SK-N-SH (cell line): ENCODE results near the gene HSPG2. TPM values are rescaled to one million over a fixed set of nuclear protein-coding genes. Genes with fewer than 3 reads are reported as not detected.

Source experiments
- CTCF ChIA-PET: fragments of 300-600, 350-600 bp; formaldehyde crosslinking; extraction: SDS; loops from one replicate; lab custom pipeline; 2021; lab: Yijun Ruan, JAX
- POLR2A ChIA-PET: fragments of 350-600 bp; sonication (Branson Sonifier 250); formaldehyde crosslinking; extraction: SDS; loops from one replicate; lab custom pipeline; 2020; ENCODE audit warnings: antibody characterized with exemption, inconsistent platforms; lab: Yijun Ruan, JAX
- DNase-seq: peaks from one replicate; pipeline ENCODE4 v3.0.0; 2012
- H2AFZ ChIP-seq: fragments of 200-600 bp; sonication (generic); 2 replicates; pipeline ENCODE4 v1.8.1; 2016; ENCODE audit warnings: antibody characterized with exemption, mild to moderate bottlenecking, low read depth
- H3F3A ChIP-seq: fragments of 200-600 bp; sonication (generic); replicated peaks from 2 replicates; pipeline ENCODE3; 2016; ENCODE audit warnings: antibody characterized with exemption, mild to moderate bottlenecking; ENCODE audit not compliant: insufficient read depth
- H3K27ac ChIP-seq, 2 experiments: fragments of 200-500 bp in 1 of 2; fragments of 200-600 bp in 1 of 2; sonication (Bioruptor generic) in 1 of 2; sonication (generic), shearing (Covaris generic) in 1 of 2; 2 replicates each; pipeline versions ENCODE4 v1.5.1 to v1.6.1; 2014 to 2016; ENCODE audit warnings: low read depth in 2 of 2, inconsistent platforms in 1 of 2, low read length in 1 of 2, mild to moderate bottlenecking in 1 of 2, mixed read lengths in 1 of 2
- H3K27me3 ChIP-seq: fragments of 200-600 bp; sonication (generic), shearing (Covaris generic); 2 replicates; pipeline ENCODE4 v1.6.1; 2016; ENCODE audit warnings: mixed run types; ENCODE audit not compliant: insufficient read depth
- H3K36me3 ChIP-seq, 2 experiments: fragments of 200-500 bp in 1 of 2; fragments of 200-600 bp in 1 of 2; sonication (Bioruptor generic) in 1 of 2; sonication (generic) in 1 of 2; replicated peaks in 1 of 2; 2 replicates each; pipeline versions ENCODE3 to v1.5.1; 2014 to 2016; ENCODE audit warnings: low read length in 1 of 2, mild to moderate bottlenecking in 1 of 2; ENCODE audit not compliant: insufficient read depth in 2 of 2, control insufficient read depth in 1 of 2
- H3K4me1 ChIP-seq, 2 experiments: fragments of 200-500 bp in 1 of 2; fragments of 200-600 bp in 1 of 2; sonication (Bioruptor generic) in 1 of 2; sonication (generic), shearing (Covaris generic) in 1 of 2; 2 replicates each; pipeline versions ENCODE4 v1.5.1 to v1.6.1; 2014 to 2016; ENCODE audit warnings: low read depth in 1 of 2, low read length in 1 of 2, mixed run types in 1 of 2; ENCODE audit not compliant: insufficient read depth in 2 of 2, control insufficient read depth in 1 of 2
- H3K4me2 ChIP-seq: fragments of 200-600 bp; sonication (generic), shearing (Covaris generic); 2 replicates; pipeline ENCODE4 v1.6.1; 2017; ENCODE audit warnings: mixed run types
- H3K4me3 ChIP-seq, 2 experiments: fragments of 200-500 bp in 1 of 2; fragments of 200-600 bp in 1 of 2; sonication (Bioruptor generic) in 1 of 2; sonication (generic), shearing (Covaris generic) in 1 of 2; 2 replicates each; pipeline versions ENCODE4 v1.5.1 to v1.8.1; 2014 to 2016; ENCODE audit warnings: low read depth in 2 of 2, inconsistent platforms in 1 of 2, low read length in 1 of 2, mild to moderate bottlenecking in 1 of 2, mixed read lengths in 1 of 2, moderate library complexity in 1 of 2
- H3K79me2 ChIP-seq: fragments of 200-600 bp; sonication (generic); 2 replicates; pipeline ENCODE4 v1.8.1; 2017; ENCODE audit warnings: mild to moderate bottlenecking; ENCODE audit not compliant: insufficient read depth
- H3K9ac ChIP-seq: fragments of 200-600 bp; sonication (generic); 2 replicates; pipeline ENCODE4 v1.6.1; 2017; ENCODE audit warnings: mixed run types
- H3K9me2 ChIP-seq: fragments of 200-600 bp; sonication (generic); 2 replicates; pipeline ENCODE4 v1.6.1; 2017; ENCODE audit warnings: mixed run types
- H3K9me3 ChIP-seq: fragments of 200-600 bp; sonication (generic); 2 replicates; pipeline ENCODE4 v1.6.1; 2017; ENCODE audit warnings: mixed run types, mild to moderate bottlenecking, moderate library complexity
- H4K20me1 ChIP-seq: fragments of 200-600 bp; sonication (generic); 2 replicates; pipeline ENCODE4 v1.6.1; 2017; ENCODE audit warnings: mild to moderate bottlenecking, mixed run types; ENCODE audit not compliant: insufficient read depth
- ELF1 ChIP-seq: IDR thresholded peaks from 2 replicates; pipeline ENCODE4 v1.4.0; 2012
- FOXM1 ChIP-seq: IDR thresholded peaks from 2 replicates; pipeline ENCODE4 v1.4.0; 2012; ENCODE audit warnings: low read depth, mild to moderate bottlenecking
- GATA2 ChIP-seq: sonication (generic); formaldehyde crosslinking; IDR thresholded peaks from 2 replicates; pipeline ENCODE4 v1.5.0; 2020; ENCODE audit warnings: mild to moderate bottlenecking, missing genetic modification reagents
- JUND ChIP-seq: IDR thresholded peaks from 2 replicates; pipeline ENCODE4 v1.4.0; 2012
- MXI1 ChIP-seq: IDR thresholded peaks from 2 replicates; pipeline ENCODE4 v1.6.1; 2012; ENCODE audit warnings: mild to moderate bottlenecking, low read depth, low read length, improper control_type of control experiment
- POLR2AphosphoS5 ChIP-seq: IDR thresholded peaks from 2 replicates; pipeline ENCODE4 v1.6.1; 2012; ENCODE audit warnings: low read depth, low read length
- REST ChIP-seq: IDR thresholded peaks from 2 replicates; pipeline ENCODE4 v1.6.1; 2012; ENCODE audit warnings: mild to moderate bottlenecking, low read depth, low read length, moderate library complexity
- SMC3 ChIP-seq: IDR thresholded peaks from 2 replicates; pipeline ENCODE4 v1.6.1; 2012; ENCODE audit warnings: low read depth, low read length, improper control_type of control experiment
- USF2 ChIP-seq: fragments of 150-350 bp; IDR thresholded peaks from 2 replicates; pipeline ENCODE4 v1.6.1; 2017; ENCODE audit warnings: antibody characterized with exemption, low read length, low read depth, borderline replicate concordance
- YY1 ChIP-seq: IDR thresholded peaks from 2 replicates; pipeline ENCODE4 v1.4.0; 2012; ENCODE audit warnings: low read depth, mild to moderate bottlenecking
- WGBS: methylation state at CpG from one replicate; pipeline ENCODE4 v1.1.6; 2017; ENCODE audit warnings: low lambda C conversion rate; 5-methylcytosine and 5-hydroxymethylcytosine counted together
- polyA plus RNA-seq, 3 experiments: library from polyadenylated mRNA; depleted of rRNA; stranded (reverse); fragments of >200 nt; gene quantifications; 2 replicates each; pipeline ENCODE4 v1.2.3, GENCODE V29; 2012

HSPG2 gene
- polyA plus RNA-seq, 1 of the 3 experiments (the other 2 are of a cell fraction), result 28.9 TPM

- H3K9ac ChIP-seq, result no peak overlapping the region
- no peak overlapping the region for H2AFZ ChIP-seq
- ChIA-PET CTCF (interaction anchor here (1.2 kb wide), 1 partner anchor 16 kb away, joined by 3 read pairs; no protein-coding TSS in a partner anchor), POLR2A (no interaction called here)
- 90% methylated on average over 4 of the region's 4 CpGs for WGBS
- H3K4me2 ChIP-seq, result no peak overlapping the region
- H3K27ac ChIP-seq, result no peak overlapping the region
- no peak overlapping the region for H3K4me3 ChIP-seq
- no peaks in the 10 kb centered on the region for H3F3A ChIP-seq
- TF ChIP-seq ELF1, result no peak
- no peak for TF ChIP-seq JUND
- no peak for TF ChIP-seq FOXM1
- TF ChIP-seq USF2, result no peak
- TF ChIP-seq MXI1, result no peak
- no peaks in the 10 kb centered on the region for H3K27me3 ChIP-seq
- H3K79me2 ChIP-seq, result peaks cover 22% of the 10 kb centered on the region; the same call in 1 of the 2 replicates
- no peaks in the 10 kb centered on the region for H3K9me3 ChIP-seq
- H3K36me3 ChIP-seq, result peaks cover 0 to 9% of the 10 kb centered on the region in 2 experiments
- peaks cover 15% of the 10 kb centered on the region; the same call in 1 of the 2 replicates for H4K20me1 ChIP-seq
- no peaks in the 10 kb centered on the region for H3K9me2 ChIP-seq
- H3K4me1 ChIP-seq, result peaks cover 0 to 10% of the 10 kb centered on the region in 2 experiments; a peak in 1 of 4 replicates
- no peak for DNase-seq
These were observed 37.8 kb downstream of the HSPG2 start for GRCh38 chr1:21899267-21899810.

GRCh38 chr1:21898326-21899200, 38.5 kb downstream of the HSPG2 start:
- no peak overlapping the region for H3K4me2 ChIP-seq
- no peak for DNase-seq
- H3K36me3 ChIP-seq, result peaks cover 0 to 9% of the 10 kb centered on the region in 2 experiments
- H3K27me3 ChIP-seq, result no peaks in the 10 kb centered on the region
- no peaks in the 10 kb centered on the region for H3K9me3 ChIP-seq
- H3K9me2 ChIP-seq, result no peaks in the 10 kb centered on the region
- H3K4me3 ChIP-seq, result no peak overlapping the region; a peak in 1 of 4 replicates
- peaks cover 14% of the 10 kb centered on the region; the same call in 1 of the 2 replicates for H3K79me2 ChIP-seq
- no peak overlapping the region for H2AFZ ChIP-seq
- ChIA-PET POLR2A (no interaction called here), CTCF (interaction anchor here (0.7 to 1.2 kb wide), 2 partner anchors 12 to 16 kb away, joined by 3 read pairs; no protein-coding TSS in a partner anchor)
- peaks cover 11% of the 10 kb centered on the region; the same call in 1 of the 2 replicates for H4K20me1 ChIP-seq
- 91% methylated on average over 11 of the region's 16 CpGs for WGBS
- no peak for TF ChIP-seq REST
- TF ChIP-seq YY1, result no peak
- TF ChIP-seq GATA2, result no peak
- no peak for TF ChIP-seq POLR2AphosphoS5
- TF ChIP-seq MXI1, result no peak
- TF ChIP-seq SMC3, result no peak
- TF ChIP-seq, all 33 proteins: peak for 0
- Histone ChIP-seq H3K27ac (no peak overlapping the region), H3K9ac (no peak overlapping the region), H3F3A (no peaks in the 10 kb centered on the region), H3K4me1 (peaks cover 0 to 13% of the 10 kb centered on the region in 2 experiments; a peak in 1 of 4 replicates)
